ENCODE measurements around the gene JAKMIP2.

Gene JAKMIP2

DNA sequence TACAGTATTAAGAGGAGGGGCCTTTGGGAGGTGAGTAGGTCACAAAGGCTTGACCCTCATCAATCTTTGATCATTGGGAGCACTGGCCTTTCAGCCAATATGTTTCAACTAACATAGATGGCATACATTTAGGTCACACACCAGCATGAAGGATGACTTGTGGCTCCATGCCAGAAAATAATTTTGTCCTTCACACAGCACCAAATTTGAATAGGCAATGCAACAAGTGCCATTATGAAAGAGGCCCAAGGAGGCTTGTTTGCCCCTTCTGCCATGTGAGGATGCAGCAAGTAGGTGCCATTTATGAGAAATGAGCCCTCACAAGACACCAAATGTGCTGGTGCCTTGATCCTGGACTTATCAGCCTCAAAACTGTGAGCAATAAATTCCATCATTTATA, 81.1 kb downstream of the JAKMIP2 start:
- no peak for DNase-seq (ENCODE audit: low read depth in 2 of 2, low spot score in 1 of 2)

DNA sequence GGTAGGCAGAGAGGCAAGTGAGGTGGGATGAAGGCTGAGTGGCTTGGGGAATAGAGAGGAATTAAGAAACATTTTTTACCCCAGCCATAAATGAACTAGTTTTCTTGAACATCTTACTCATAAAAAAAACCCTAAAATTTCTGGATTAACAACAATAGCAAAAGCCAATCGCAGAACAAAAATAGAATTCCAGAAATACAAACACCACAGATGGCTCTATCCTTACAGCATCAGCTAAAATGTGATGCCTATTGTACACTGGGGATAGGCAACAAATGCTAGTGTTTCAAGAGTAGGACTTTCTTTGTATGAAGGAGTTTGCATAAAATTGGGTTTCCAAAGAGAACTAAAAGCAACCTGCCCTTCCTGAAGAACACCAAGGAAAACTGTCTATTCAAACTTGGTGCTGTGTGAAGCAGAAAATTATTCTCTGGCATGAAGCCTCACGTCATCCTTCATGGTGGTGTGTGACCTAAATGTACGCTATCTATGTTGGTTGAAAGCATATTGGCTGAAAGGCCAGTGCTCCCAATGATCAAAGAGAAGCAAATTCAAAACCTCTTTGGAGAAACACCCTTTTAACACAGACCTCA, 82.9 kb downstream of the JAKMIP2 start:
- DNase-seq (ENCODE audit: low read depth in 2 of 2, low spot score in 1 of 2): no peak

DNA sequence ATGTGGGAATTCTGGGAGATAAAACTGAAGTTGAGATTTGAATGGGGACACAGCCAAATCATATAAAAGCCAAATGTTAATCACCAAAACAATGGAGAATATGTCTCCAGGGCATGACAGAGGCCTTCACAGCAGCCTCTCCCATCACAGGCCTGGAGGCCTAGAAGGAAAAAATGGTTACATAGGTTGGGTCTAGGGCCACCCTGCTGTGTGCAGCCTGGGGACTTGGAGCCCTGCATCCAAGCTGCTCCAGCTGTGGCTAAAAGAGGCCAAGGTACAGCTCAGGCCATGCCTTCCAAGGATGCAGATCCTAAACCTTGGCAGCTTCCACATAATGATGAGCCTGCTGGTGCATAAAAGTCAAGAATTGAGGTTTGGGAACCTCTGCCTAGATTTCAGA, 85.1 kb downstream of the JAKMIP2 start:
- no peak for DNase-seq (ENCODE audit: low read depth in 2 of 2, low spot score in 1 of 2)

DNA sequence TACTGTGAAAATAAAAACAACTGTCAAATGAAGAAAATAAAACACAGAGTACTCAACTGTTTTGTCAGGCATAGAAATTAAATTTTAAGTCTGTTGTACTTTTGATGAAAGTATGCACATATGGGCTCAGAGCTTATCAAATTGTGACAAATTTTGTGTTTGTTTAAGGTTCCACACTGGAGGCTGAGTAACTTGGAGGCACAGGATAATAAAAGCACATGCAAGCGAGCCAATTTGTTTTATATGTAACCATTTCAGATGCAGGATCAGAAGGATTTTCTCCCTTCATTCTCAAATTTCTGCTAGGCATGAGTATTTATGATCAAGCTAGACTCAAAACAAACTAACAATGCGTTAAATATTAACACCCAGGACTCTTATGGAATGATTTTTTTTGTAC, 87.8 kb downstream of the JAKMIP2 start:
- no peak for DNase-seq (ENCODE audit: low read depth in 2 of 2, low spot score in 1 of 2)

DNA sequence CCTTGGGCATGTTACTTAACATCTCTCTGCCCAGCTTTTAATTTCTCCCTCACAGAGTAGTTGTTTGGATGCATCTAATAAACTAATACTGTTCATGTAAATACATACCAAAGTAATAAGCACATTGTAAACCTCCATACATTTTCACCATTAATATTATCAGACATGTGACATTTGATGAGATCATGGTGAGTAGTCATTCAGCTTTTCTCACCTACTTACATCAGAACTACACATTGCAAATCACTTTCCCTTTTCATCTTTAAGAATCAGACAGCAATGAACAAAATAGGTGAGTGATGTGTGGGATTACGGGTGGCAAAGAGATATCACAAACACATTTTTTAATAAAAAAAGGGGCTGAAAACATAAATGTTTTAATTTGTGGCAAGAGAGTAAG, 89.3 kb downstream of the JAKMIP2 start:
- no peak for DNase-seq (ENCODE audit: low read depth in 2 of 2, low spot score in 1 of 2)

DNA sequence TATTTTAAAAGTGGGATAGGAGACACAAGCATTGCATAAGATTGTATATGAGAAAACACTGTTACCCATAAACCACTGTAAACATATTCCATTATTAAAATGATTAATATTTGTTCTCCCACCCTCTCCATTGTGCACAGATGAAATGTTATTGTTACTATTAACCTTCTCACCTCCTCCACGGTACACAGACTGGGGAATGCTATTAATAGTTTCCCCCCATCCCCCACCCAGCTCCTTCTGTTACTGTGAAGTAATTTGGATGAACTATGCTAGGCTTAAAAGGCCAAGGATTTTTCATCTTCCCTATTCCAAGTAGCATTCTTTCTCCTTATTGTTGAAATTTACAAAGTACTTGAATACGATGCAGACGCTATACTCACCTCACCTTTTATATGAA, 91.4 kb downstream of the JAKMIP2 start:
- no peak for DNase-seq (ENCODE audit: low read depth in 2 of 2, low spot score in 1 of 2)

DNA sequence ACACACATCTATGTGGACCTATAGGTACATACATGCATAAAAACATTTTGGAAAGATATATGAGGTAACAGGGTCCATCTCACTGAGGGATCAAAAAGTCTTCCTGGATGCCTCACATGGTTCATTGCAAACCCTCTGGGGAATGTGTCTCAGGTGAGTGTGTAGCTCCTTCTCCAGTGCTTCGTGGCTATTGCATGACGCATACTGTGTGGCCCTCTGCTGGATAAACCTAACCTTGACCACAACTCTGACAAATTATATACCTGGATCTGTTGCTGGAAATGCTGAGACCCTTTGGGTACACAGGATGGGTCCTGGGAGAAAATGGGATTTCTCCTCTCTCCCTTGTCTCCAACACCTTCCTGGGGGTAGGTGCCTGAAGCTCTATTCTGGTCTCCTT, 91.9 kb downstream of the JAKMIP2 start:
- DNase-seq (ENCODE audit: low read depth in 2 of 2, low spot score in 1 of 2): no peak

DNA sequence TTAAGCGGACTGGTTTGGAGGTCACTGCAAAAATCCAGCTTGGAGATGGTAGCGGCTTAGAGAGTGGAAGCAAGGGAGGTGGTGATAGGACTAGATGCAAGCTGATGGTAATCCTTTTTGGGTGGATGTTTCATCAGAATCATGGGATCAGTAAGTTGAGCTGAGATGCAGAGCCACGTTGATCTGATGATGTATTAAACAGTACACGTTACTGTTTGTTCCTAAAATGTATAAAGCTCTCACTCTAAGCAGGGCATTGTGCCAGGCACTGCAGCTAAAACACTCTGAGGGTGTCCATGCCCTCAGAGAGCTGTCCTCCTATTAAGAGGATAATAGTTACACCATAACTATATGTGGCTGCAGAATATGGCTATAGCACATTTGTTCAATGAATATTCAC, 93.1 kb downstream of the JAKMIP2 start:
- DNase-seq (ENCODE audit: low read depth in 2 of 2, low spot score in 1 of 2): no peak

DNA sequence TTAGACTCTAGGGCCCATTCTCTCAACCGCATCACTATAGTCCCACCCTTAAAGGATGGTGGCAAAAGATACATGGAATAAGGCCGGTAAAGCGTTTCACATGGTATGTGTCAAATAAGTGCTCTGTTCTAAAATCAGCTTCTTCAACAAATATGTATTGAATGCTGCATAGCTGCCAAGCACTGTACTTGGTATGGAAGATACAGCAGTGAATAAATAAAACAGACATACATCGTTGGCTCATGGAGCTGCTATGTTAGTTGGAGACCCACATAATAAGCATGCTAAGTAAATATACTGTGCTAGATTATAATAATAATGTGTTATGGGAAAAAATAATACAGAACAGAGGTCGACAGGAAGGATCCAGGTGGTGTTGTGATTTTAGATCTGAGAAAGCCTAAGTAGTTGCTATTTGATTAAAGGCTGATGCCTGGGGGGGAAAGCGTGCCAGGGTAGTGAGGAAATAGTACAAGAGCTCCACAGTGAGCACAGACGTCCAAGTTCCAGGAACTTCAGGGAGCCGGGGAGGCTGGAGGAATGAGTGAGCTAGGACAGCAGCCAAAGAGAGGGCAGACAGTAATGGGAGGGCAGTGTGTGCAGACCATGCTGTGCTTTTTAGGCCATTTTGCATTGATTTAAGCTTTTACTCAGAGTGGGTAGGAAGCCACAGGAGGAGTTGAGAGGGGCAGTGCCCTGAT, 93.7 kb downstream of the JAKMIP2 start:
- no peak for DNase-seq (ENCODE audit: low read depth in 2 of 2, low spot score in 1 of 2)

DNA sequence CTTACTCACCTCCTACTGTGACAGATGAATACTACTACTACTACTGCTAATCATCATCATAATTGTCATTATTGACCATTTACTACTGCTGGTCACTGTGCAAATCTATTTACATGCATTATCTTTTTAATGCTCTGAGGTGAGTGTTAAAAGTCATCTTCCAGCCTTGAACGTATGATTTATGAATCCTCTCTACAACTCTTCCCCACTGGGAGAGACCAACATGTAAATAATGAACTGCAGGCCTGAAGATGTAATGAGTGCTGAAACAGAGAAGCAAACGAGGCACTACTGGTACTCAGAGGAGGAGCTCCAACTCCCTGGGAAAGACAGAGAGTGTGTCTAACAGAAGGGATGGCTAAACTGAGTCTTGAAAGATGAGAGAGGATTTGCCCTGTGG, 95.4 kb downstream of the JAKMIP2 start:
- DNase-seq (ENCODE audit: low read depth in 2 of 2, low spot score in 1 of 2): no peak

DNA sequence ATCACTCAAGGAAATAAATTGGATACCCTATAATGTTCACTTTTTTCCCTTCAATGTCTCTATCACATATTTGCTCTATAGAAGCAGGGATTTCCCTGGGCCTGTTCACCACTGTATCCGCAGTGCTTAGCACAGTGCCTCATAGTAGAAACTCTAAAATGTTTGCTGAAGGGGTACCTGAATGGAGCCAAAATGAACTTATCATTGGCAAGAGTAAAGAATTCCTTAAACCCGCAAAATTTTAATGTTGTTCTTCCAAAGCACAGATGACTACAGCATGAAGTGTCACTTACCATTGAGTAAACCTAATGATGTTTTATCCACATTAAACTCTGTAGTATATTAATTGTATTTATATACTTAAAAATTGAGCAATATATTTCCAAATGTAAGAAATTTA, 96.1 kb downstream of the JAKMIP2 start:
- no peak for DNase-seq (ENCODE audit: low read depth in 2 of 2, low spot score in 1 of 2)

DNA sequence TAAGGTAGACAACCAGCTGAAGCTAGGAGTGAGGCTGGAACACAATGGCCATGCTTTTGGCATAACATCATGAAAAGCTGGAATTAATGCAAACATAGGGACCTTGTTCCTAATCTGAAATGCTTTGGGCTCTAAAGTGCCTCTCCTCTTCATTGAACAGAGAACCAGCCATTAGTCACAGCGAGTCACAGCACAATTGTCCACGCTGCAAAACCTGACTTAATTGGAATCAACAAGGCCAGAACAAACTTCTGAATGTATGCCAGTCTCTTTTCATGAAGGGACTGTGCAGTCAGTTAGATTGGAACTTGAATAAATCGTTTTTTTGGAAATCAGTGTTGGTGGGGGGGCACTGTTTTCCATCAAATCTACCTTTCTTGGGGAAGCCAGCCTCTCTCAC, 96.5 kb downstream of the JAKMIP2 start:
- no peak for DNase-seq (ENCODE audit: low read depth in 2 of 2, low spot score in 1 of 2)

DNA sequence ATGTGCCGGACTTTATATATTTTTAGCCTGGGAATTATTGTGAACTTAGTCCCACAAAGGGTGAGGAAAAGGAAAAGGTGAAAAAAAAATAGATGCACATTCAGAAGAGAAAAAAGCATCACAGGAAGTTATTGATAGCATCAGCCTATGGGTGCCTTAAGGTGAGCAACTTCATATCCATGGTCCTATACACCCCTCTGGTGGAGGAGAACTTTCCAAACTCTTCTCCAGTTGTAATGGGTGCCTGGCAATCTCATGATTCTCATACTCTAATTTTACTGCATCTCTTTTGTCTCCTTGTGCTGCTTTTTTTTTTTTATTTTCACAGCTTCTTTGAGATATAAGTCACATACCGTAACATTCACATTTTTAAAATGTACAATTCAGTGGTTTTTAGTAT, 107.4 kb downstream of the JAKMIP2 start:
- DNase-seq (ENCODE audit: low read depth in 2 of 2, low spot score in 1 of 2): no peak

DNA sequence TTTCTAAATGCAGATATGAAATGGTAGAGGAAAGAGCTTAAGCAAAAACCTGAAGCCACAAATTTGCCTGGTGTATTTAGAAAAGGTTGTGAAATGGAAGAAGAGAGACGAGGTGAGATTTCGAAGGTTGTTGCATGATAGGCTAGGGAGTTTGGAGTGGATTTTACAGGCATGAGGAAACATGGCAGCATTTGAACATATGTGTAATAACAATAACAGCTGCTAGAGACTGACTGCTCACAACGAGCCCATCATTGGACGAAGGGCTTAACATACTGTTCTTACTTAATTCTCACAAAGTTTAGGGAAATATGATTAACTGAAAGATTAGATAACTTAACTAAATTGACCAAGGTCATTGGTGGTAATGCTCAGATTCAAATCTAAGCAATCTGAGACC, 108.1 kb downstream of the JAKMIP2 start:
- DNase-seq (ENCODE audit: low read depth in 2 of 2, low spot score in 1 of 2): no peak

DNA sequence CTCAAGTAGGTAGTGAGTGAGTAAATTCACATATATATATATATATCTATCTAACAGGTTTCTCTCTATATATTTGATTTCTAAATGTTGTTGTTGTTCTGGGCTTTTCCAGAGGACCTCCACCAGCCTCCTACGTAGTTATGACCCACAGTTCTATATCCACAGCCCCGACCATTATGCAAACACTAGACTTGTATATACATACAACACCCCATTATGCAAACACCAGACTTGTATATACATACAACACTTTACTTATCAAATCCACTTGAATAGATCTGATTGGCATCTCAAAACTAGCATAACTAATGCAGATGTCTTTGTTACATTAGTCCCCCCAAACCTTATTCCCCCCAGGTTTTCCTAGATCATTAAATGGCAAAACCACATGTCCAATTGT, 108.7 kb downstream of the JAKMIP2 start:
- DNase-seq (ENCODE audit: low read depth in 2 of 2, low spot score in 1 of 2): no peak

DNA sequence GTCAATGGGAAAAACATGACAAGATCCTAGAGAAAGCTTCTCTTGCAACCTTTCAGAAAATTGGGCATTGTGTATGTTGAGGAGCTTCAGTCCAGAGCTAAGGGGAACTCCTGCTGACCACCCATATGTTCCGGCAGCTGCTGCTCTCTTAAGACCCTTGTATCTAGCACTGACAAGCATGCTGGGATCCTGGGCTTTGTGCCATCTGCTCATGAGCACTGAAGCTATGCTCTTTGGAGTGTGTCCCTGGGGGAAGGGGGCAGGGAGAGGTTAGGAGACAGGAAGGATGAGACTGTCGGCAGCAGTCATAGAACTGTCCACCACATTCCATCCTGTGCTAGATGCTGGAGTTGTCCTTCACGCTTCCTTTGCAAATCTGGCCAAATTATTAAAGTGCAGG, 109.3 kb downstream of the JAKMIP2 start:
- no peak for DNase-seq (ENCODE audit: low read depth in 2 of 2, low spot score in 1 of 2)

DNA sequence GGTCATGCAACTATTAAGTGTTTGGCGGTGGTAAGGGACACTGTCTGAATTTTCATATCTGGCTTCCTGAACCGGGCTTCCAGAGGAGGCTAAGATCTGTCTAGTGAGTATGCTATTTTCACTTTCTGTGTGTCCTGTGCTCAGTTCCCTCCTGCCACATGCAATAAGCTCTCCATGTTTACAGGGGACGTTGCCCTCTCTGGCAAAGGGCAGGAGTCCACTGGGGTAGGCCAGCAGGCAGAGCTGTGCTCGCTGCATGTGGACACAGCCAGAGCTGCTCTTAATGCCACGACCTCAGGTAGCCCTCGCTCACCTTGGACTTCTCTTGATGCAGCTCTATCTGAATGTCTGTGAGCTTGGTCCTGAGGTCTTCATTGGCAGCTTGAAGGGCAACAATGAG, 111.2 kb downstream of the JAKMIP2 start:
- DNase-seq (ENCODE audit: low read depth in 2 of 2, low spot score in 1 of 2): no peak

DNA sequence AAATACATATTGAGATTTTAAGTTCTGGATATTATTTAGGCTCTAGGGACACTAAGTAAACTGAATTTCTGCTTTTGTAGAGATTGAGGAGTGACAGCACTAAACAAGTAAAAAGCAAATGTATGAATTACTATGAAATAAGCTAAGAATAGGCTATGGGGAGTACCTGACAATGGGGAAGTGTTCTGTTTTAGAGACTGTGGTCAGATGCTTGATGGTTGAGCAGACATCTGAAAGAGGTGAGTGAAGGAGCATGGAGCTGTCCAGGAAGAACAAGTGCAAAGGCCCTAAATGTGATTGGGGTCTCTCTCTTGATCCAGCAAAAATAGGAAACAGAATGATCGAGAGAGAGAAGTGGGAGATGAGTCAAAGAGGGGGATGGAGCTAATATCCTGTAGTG, 111.7 kb downstream of the JAKMIP2 start:
- DNase-seq (ENCODE audit: low read depth in 2 of 2, low spot score in 1 of 2): no peak

DNA sequence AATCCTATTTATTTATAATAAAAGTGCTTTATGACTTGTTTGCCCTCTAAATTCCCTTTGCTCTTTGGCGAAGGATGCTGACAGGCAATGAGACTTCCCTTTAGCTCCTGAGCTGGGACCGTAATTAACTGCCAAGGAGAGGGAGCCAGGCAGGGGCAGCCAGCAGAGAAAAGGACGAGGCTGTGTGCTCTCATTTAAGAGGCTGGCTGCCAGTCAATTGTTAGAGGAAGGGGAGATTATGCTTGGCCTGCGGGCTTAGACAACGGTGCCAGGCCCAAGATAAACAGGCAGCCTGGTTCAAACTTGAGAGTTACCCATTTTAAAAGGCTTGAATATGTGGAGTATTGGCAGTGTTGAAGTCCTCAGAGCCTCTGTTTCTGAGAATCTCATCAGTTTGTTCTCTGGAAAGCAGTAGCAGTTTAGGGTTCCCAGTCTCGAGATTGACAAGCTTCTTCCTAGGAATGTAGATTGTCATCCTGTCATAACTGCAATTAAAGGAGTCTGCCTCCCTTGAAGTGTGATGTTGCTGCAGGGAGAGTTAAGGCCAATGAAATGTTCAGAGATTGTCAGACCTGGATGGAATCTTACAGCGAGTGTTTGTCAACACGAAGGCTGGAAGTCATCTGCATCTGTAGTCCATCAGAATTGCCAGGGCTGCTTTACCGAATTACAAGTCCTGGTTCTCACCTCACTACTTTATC, 113.2 kb downstream of the JAKMIP2 start:
- DNase-seq (ENCODE audit: low read depth in 2 of 2, low spot score in 1 of 2): no peak

DNA sequence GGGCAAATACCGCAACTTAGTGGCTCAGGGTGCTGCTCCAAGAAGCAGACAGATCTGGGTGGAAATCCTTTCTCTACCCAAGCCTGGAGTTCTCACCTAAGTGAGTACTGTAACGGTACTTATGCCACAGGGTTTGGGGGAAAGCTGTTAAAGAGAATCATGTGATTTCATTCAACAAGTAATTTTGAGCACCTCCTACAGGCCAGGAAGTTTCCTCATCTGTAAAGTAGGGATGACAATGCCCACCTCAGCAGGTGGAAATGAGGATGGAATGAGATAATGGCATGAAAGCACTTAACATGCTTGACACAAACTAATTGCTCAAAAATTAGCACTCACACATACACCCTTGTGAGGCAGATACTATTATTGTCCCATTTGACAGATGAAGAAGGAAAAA, 114.1 kb downstream of the JAKMIP2 start:
- DNase-seq (ENCODE audit: low read depth in 2 of 2, low spot score in 1 of 2): no peak

DNA sequence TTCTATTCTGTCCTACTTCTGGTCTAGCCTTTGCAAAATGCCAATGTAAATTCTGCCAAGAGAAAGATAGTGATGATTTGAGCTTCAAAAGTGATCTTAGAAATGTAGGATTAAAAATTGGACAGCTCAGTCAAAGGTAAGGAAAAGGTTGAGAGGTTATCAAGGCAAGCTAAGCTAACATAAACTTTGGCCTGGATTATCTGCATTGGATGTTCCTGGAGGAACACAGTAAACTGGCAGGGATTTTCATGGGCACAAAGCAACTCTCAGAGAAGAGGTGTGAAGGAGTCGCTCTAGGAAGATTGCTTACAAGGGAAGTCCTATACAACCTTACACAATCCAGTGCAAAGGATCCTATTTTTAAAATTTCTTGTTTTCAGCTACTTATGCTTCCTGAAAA, 115.2 kb downstream of the JAKMIP2 start:
- DNase-seq (ENCODE audit: low read depth in 2 of 2, low spot score in 1 of 2): no peak

DNA sequence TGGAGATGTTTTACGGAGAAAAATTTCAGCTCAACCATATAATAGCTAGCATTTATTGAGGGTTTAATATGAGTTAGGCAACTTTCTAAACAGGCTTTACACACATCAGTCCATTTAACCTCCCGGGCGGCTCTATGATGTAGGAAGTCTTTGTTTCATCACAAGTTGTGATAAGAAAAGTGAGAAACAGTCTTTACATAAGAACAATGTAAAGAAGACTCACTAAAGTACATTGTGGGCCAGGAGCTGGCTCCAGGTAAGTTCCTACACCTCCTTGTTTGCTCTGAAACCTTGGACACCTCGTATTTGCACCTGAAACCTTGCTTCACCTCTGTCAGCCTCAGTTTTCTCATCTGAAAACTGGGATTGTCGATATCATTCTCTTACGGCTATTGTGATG, 116.1 kb downstream of the JAKMIP2 start:
- DNase-seq (ENCODE audit: low read depth in 2 of 2, low spot score in 1 of 2): no peak

DNA sequence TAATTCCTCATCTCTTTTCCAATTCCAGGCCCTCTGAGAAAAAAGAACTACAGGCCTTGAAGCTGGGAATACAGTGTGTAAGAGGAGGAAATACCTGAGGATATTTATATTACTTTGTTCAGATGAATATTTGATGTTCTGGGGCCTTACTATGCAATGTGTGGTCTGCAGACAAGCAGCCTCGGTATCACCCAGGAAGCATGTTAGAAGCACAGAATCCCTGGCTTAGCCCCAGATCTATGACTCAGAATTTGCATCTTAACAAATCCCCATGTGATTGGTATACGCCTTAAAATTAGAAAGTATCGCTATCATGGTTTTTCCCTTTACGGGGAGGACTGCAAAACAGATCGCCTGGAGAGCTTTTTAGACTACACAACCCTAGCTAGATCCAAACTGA, 121.0 kb downstream of the JAKMIP2 start:
- DNase-seq (ENCODE audit: low read depth in 2 of 2, low spot score in 1 of 2): no peak
